KMS-11 (cell line): ENCODE results near the gene THEM4.
A peak's percentile ranks its signal among the peaks of the same experiment; 100 is the strongest.

Experiments used
- H2AFZ ChIP-seq: fragments of 200-600 bp; sonication (generic); 2 replicates; pipeline ENCODE4 v1.6.1; 2016; ENCODE audit warnings: antibody characterized with exemption, mixed run types, low read depth
- H3K27ac ChIP-seq: fragments of 200-600 bp; sonication (generic); 2 replicates; pipeline ENCODE4 v1.6.1; 2016; ENCODE audit warnings: mild to moderate bottlenecking, mixed run types
- H3K27me3 ChIP-seq: fragments of 200-600 bp; sonication (generic); 2 replicates; pipeline ENCODE4 v1.6.1; 2017; ENCODE audit warnings: mild to moderate bottlenecking, low read depth, mixed run types, moderate library complexity; ENCODE audit not compliant: insufficient read depth
- H3K36me3 ChIP-seq: fragments of 200-600 bp; sonication (generic); 2 replicates; pipeline ENCODE4 v1.6.1; 2017; ENCODE audit warnings: mild to moderate bottlenecking, mixed run types; ENCODE audit not compliant: insufficient read depth
- H3K4me1 ChIP-seq: fragments of 200-600 bp; sonication (generic); 2 replicates; pipeline ENCODE4 v1.6.1; 2016; ENCODE audit warnings: mild to moderate bottlenecking, low read depth, mixed run types; ENCODE audit not compliant: poor library complexity, severe bottlenecking
- H3K4me2 ChIP-seq: fragments of 200-600 bp; sonication (generic); 2 replicates; pipeline ENCODE4 v1.7.0; 2016; ENCODE audit warnings: mild to moderate bottlenecking, mixed run types
- H3K4me3 ChIP-seq: fragments of 200-600 bp; sonication (generic); IDR thresholded peaks from 2 replicates; pipeline ENCODE4 v1.6.1; 2017; ENCODE audit warnings: low read depth, low read length, mixed read lengths; ENCODE audit not compliant: insufficient read depth
- H3K79me2 ChIP-seq: fragments of 200-600 bp; sonication (generic); 2 replicates; pipeline ENCODE4 v1.6.1; 2016; ENCODE audit warnings: low read depth, mixed run types; ENCODE audit not compliant: insufficient read depth
- H3K9ac ChIP-seq: fragments of 200-600 bp; sonication (generic); 2 replicates; pipeline ENCODE4 v1.6.1; 2016; ENCODE audit warnings: mild to moderate bottlenecking, mixed run types
- H4K20me1 ChIP-seq: fragments of 200-600 bp; sonication (generic); 2 replicates; pipeline ENCODE4 v1.6.1; 2016; ENCODE audit warnings: mild to moderate bottlenecking, mixed run types; ENCODE audit not compliant: insufficient read depth
- CTCF ChIP-seq: fragments of 200-600 bp; sonication (generic); conservative IDR thresholded peaks from 2 replicates; pipeline ENCODE4 v1.6.1; 2017; ENCODE audit warnings: low read depth, mild to moderate bottlenecking, antibody characterized with exemption, low read length, moderate library complexity, mixed read lengths

THEM4 gene

GRCh38 chr1:151935894-151936602 is 26.7 kb upstream of the THEM4 start:
- Histone ChIP-seq H3K36me3 (no peaks in the 10 kb centered on the region), H3K4me1 (peaks cover 3% of the 10 kb centered on the region), H3K27ac (no peak overlapping the region), H4K20me1 (no peaks in the 10 kb centered on the region), H3K9ac (no peak overlapping the region), H3K27me3 (no peaks in the 10 kb centered on the region), H3K4me2 (no peak overlapping the region), H3K4me3 (no peak overlapping the region), H2AFZ (no peak overlapping the region), H3K79me2 (no peaks in the 10 kb centered on the region)
- no peak for TF ChIP-seq CTCF

DNA sequence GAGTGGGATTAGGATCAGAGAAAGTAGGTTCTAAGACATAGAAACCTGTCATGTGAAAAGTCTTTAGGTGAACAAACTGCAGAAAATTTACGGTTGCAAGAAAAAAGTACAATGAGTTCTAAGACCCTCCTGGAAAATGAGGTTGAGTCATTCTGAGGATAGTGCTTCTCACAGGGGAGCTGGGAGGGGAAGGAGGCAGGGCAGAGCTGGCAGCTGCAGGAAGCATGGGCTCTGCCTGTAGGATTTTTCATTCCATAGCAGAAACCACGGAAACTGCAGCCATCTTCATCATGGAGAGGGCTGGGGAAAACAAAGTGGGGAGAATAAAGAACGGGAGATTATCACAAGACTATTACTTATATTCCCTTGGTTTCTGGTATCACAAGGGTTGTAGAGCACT is 25.8 kb upstream of the THEM4 start:
- Histone ChIP-seq H3K36me3 (no peaks in the 10 kb centered on the region), H3K9ac (no peak overlapping the region), H3K4me2 (no peak overlapping the region), H4K20me1 (no peaks in the 10 kb centered on the region), H3K79me2 (no peaks in the 10 kb centered on the region), H2AFZ (no peak overlapping the region), H3K4me3 (no peak overlapping the region), H3K27ac (no peak overlapping the region), H3K4me1 (peaks cover 3% of the 10 kb centered on the region), H3K27me3 (no peaks in the 10 kb centered on the region)
- TF ChIP-seq CTCF = no peak

DNA sequence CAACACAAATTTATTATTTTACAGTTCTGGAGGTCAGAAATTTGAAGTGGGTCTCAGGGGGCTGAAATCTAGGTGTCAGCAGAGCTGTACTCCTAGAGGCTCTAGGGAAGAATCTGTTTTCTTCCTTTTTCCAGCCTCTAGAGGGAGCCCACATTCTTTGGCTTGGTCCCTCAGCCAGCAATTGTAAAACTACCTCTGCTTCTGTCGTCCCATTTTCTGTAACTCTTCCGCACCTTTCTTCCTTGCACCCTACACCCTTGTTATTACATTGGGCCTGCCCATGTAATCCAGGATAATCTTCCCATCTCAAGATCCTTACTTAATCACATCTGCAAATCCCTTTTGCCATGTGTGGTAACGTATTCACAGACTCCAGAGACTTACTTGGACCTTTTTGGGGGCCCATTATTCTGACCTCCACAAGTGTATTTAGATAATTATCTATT is 24.8 kb upstream of the THEM4 start:
- H3K4me1 ChIP-seq = peaks cover 3% of the 10 kb centered on the region
- H2AFZ ChIP-seq = peak overlapping the region; percentile 38
- no peaks in the 10 kb centered on the region for H3K27me3 ChIP-seq
- TF ChIP-seq CTCF = peak; percentile 99
- peak overlapping the region; percentile 32 for H3K4me3 ChIP-seq
- no peaks in the 10 kb centered on the region for H3K36me3 ChIP-seq
- no peaks in the 10 kb centered on the region for H3K79me2 ChIP-seq
- H3K9ac ChIP-seq = no peak overlapping the region
- no peak overlapping the region for H3K27ac ChIP-seq
- H4K20me1 ChIP-seq = no peaks in the 10 kb centered on the region
- H3K4me2 ChIP-seq = peak overlapping the region; percentile 2; the same call in 1 of the 2 replicates

DNA sequence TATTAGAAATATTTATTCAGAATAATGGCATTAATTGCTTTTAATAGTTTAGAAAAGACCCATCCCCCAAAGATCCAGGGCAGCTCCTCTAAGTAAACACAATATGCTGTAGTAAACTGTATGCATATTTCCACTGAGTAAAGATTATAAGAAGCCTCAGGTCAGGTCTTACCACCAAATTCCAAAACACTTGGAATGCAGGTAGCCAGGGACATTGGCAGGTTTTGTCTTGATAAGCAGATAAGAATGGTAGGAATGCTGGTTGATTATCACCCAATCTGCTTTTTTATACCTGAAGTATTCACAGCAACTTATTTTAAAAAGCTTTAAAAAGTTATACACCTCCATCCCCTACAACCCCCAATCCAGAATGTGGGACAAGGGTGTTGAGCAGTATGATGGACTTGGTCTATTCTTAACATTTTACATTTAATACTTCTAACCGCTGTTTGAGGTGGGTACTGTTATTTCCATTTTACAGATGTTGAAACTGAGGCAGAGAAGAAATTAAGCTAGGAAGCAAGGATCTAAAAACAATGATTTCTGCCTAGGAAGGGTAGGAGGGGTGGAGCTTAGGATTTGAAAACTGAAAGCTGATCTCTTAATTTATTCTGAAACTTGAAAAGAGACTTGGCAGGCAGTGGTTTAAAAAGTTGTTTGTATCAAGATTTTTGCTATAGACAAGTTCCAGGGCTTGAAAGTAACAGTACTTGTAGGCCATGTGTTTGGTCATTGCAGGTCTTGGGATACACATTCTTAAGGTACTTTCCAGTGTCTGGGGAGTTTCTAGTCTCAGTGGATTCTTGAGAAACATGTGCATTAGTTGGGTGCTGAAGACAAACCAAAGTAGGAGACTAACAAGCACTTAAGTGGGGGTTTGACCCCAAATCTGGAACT is 15.6 kb upstream of the THEM4 start:
- Histone ChIP-seq H3K36me3 (no peaks in the 10 kb centered on the region), H3K27ac (peak overlapping the region; percentile 82), H3K79me2 (no peaks in the 10 kb centered on the region), H3K4me3 (no peak overlapping the region), H2AFZ (peak overlapping the region; percentile 20), H3K4me2 (peak overlapping the region; percentile 66), H4K20me1 (no peaks in the 10 kb centered on the region), H3K9ac (peak overlapping the region; percentile 46; the same call in 1 of the 2 replicates), H3K27me3 (no peaks in the 10 kb centered on the region), H3K4me1 (peaks cover 63% of the 10 kb centered on the region)
- peak; percentile 22; the same call in 1 of the 2 replicates for TF ChIP-seq CTCF
